Loucy (cell line): ENCODE data around the gene CTSF.

ENCODE experiments used
- H2AFZ ChIP-seq: fragments of 200-600 bp; sonication (generic); 2 replicates; pipeline ENCODE4 v1.6.0; 2016; ENCODE audit warnings: antibody characterized with exemption, mild to moderate bottlenecking, low read length, moderate library complexity
- H3F3A ChIP-seq: fragments of 200-600 bp; 2 replicates; pipeline ENCODE4 v1.6.0; 2016; ENCODE audit warnings: antibody characterized with exemption, low read depth, mild to moderate bottlenecking
- H3K27me3 ChIP-seq: fragments of 200-600 bp; sonication (generic); 2 replicates; pipeline ENCODE4 v1.6.1; 2014; ENCODE audit warnings: low read length, mild to moderate bottlenecking; ENCODE audit not compliant: insufficient read depth, poor library complexity, severe bottlenecking
- H3K36me3 ChIP-seq: fragments of 200-600 bp; sonication (generic); 2 replicates; pipeline ENCODE4 v1.6.1; 2016; ENCODE audit warnings: low read length; ENCODE audit not compliant: insufficient read depth
- H3K4me1 ChIP-seq: fragments of 200-600 bp; sonication (generic); 2 replicates; pipeline ENCODE4 v1.5.1; 2014; ENCODE audit warnings: low read length, mild to moderate bottlenecking; ENCODE audit not compliant: insufficient read depth, poor library complexity, severe bottlenecking
- H3K4me2 ChIP-seq: fragments of 200-600 bp; sonication (generic); 2 replicates; pipeline ENCODE4 v1.6.0; 2014; ENCODE audit warnings: antibody characterized with exemption, low read length, low read depth, mild to moderate bottlenecking; ENCODE audit not compliant: poor library complexity, severe bottlenecking
- H3K4me3 ChIP-seq: fragments of 200-600 bp; sonication (generic); 2 replicates; pipeline ENCODE4 v1.5.1; 2014; ENCODE audit warnings: low read length, mild to moderate bottlenecking, mixed read lengths; ENCODE audit not compliant: poor library complexity, severe bottlenecking
- H3K79me2 ChIP-seq: fragments of 200-600 bp; sonication (generic); 2 replicates; pipeline ENCODE4 v1.6.1; 2014; ENCODE audit warnings: low read length; ENCODE audit not compliant: insufficient read depth
- H3K9ac ChIP-seq: fragments of 200-600 bp; sonication (generic); 2 replicates; pipeline ENCODE4 v1.6.0; 2014; ENCODE audit warnings: mild to moderate bottlenecking, low read depth, low read length, moderate library complexity; ENCODE audit not compliant: poor library complexity, severe bottlenecking
- H3K9me2 ChIP-seq: fragments of 200-600 bp; sonication (generic); replicated peaks from 2 replicates; pipeline ENCODE4 v1.6.1; 2016; ENCODE audit warnings: low read depth, low read length, mixed read lengths
- H3K9me3 ChIP-seq: fragments of 200-600 bp; sonication (generic); 2 replicates; pipeline ENCODE4 v1.6.1; 2014; ENCODE audit warnings: mild to moderate bottlenecking, antibody characterized with exemption, low read length, low read depth; ENCODE audit not compliant: insufficient read depth
- H4K20me1 ChIP-seq: fragments of 200-600 bp; sonication (generic); 2 replicates; pipeline ENCODE4 v1.6.0; 2014; ENCODE audit warnings: antibody characterized with exemption, low read length, mild to moderate bottlenecking; ENCODE audit not compliant: insufficient read depth, poor library complexity, severe bottlenecking
- EZH2phosphoT487 ChIP-seq: fragments of 200-600 bp; IDR thresholded peaks from 2 replicates; pipeline ENCODE4 v1.6.1; 2018; ENCODE audit warnings: antibody characterized with exemption, mild to moderate bottlenecking, moderate library complexity, borderline replicate concordance
- TF ChIP-seq, protein P1 (sequence below): fragments of 200-600 bp; sonication (generic); conservative IDR thresholded peaks from 2 replicates; pipeline ENCODE4 v1.5.1; 2014; ENCODE audit warnings: mild to moderate bottlenecking, antibody characterized with exemption, low read length

The CTSF gene

DNA sequence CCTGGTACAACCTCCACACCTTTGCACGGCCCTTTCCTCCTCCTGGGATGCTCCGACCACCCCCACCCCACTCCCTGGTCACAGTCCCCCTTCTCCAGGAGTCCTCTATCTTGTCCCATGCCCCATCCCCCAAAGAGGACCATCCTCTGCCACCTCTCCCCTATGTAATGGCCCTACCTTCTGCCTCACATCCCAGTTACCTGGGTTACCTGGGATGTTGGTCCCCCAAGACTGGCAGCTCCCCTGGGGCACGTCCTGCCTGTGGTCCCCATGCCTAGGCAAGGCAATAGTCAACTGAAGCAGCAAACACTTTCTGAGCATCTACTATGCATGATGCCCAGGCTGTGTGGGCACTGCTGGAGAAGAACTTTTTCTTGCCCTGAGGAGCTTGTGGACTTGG, 13.0 kb downstream of the CTSF start:
- Histone ChIP-seq H4K20me1 (no peaks in the 10 kb centered on the region), H3K9ac (no peak overlapping the region), H3K36me3 (no peaks in the 10 kb centered on the region), H3F3A (no peaks in the 10 kb centered on the region), H3K4me1 (no peaks in the 10 kb centered on the region), H3K9me2 (no peaks in the 10 kb centered on the region), H3K4me3 (no peak overlapping the region), H3K79me2 (no peaks in the 10 kb centered on the region), H3K9me3 (no peaks in the 10 kb centered on the region), H2AFZ (no peak overlapping the region), H3K27me3 (no peaks in the 10 kb centered on the region), H3K4me2 (no peak overlapping the region)
- TF ChIP-seq, protein P1, sequence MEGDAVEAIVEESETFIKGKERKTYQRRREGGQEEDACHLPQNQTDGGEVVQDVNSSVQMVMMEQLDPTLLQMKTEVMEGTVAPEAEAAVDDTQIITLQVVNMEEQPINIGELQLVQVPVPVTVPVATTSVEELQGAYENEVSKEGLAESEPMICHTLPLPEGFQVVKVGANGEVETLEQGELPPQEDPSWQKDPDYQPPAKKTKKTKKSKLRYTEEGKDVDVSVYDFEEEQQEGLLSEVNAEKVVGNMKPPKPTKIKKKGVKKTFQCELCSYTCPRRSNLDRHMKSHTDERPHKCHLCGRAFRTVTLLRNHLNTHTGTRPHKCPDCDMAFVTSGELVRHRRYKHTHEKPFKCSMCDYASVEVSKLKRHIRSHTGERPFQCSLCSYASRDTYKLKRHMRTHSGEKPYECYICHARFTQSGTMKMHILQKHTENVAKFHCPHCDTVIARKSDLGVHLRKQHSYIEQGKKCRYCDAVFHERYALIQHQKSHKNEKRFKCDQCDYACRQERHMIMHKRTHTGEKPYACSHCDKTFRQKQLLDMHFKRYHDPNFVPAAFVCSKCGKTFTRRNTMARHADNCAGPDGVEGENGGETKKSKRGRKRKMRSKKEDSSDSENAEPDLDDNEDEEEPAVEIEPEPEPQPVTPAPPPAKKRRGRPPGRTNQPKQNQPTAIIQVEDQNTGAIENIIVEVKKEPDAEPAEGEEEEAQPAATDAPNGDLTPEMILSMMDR, result no peak
- TF ChIP-seq EZH2phosphoT487, result no peak

DNA sequence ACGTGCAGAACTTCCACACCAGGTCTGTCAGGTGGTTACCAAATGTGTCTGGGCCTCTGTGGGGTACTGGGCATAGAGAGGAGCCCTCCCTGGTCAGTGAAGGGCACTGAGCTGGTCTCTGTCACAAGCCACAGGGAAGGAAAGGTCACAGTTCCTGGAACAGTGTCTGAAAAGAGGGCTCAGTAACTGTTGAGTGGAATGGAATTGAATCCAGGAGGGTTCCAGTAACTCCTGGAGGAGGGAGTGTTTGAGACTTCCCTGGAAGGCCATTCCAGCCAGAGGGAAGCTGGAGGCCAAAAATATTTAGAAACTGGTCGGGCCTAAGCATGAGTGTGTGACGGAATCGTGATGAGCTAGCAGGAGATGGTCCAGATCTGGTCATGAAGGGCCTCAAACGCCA, 13.8 kb downstream of the CTSF start:
- TF ChIP-seq EZH2phosphoT487, result no peak
- TF ChIP-seq, protein P1, result no peak
- Histone ChIP-seq H3K36me3 (no peaks in the 10 kb centered on the region), H3F3A (no peaks in the 10 kb centered on the region), H3K9ac (no peak overlapping the region), H3K9me3 (no peaks in the 10 kb centered on the region), H4K20me1 (no peaks in the 10 kb centered on the region), H3K4me2 (no peak overlapping the region), H3K4me1 (no peaks in the 10 kb centered on the region), H3K27me3 (no peaks in the 10 kb centered on the region), H2AFZ (no peak overlapping the region), H3K9me2 (no peaks in the 10 kb centered on the region), H3K79me2 (no peaks in the 10 kb centered on the region), H3K4me3 (no peak overlapping the region)

DNA sequence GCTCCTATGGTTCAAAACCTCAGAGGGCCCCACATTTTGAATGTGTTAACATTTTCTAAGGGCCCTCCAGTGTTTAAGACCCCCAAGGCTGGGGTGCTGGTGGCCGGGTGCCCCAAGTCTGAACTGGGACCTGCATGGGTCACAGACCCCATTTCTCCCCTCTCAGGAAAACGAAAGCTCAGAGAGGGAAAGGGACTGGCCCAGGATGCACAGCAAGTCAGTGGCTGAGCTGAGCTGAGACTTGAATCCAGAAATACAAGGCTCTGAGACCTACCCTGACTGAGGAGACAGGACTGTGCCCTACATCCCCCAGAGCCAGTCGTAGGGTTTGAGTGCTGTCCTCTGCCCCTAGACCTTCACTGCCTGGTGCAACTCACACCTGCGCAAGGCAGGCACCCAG, 17.5 kb downstream of the CTSF start:
- no peak overlapping the region for H3K4me3 ChIP-seq
- TF ChIP-seq, protein P1, result no peak
- TF ChIP-seq EZH2phosphoT487, result no peak
- H2AFZ ChIP-seq, result no peak overlapping the region
- no peak overlapping the region for H3K9ac ChIP-seq
- H3K4me2 ChIP-seq, result no peak overlapping the region
- no peaks in the 10 kb centered on the region for H3K4me1 ChIP-seq
- no peaks in the 10 kb centered on the region for H3F3A ChIP-seq
- H3K27me3 ChIP-seq, result no peaks in the 10 kb centered on the region
- H4K20me1 ChIP-seq, result no peaks in the 10 kb centered on the region
- H3K9me2 ChIP-seq, result no peaks in the 10 kb centered on the region
- H3K9me3 ChIP-seq, result no peaks in the 10 kb centered on the region
- H3K36me3 ChIP-seq, result no peaks in the 10 kb centered on the region
- H3K79me2 ChIP-seq, result no peaks in the 10 kb centered on the region
